ENCODE measurements around the gene GALK1.

DNA sequence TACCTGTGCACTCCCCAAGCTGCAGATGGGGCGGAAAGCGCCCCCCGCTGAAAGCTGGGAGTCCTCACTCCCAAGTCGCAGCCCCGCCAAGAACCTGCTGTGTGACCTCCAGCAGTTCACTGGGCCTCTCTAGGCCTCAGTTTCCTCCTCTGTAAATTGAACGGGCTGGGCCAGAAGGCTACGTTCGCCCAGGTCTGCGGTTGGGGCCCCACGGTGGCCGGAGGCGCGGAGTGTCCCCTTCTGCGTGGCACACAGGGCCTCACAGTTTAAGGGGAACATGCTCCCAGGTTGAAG is 628 bp downstream of the GALK1 start:
- TF ChIP-seq POLR2A (IDR thresholded peaks at IDR 0.05; ENCODE audit: insufficient read depth in 1 of 2, low read depth in 2 of 2, low read length in 2 of 2) (no peak), KLF16 (CRISPR knock-in tag; IDR thresholded peaks at IDR 0.05) (peak; percentile 29 to 65; a peak in 1 of 4 replicates), MYC (CRISPR knock-in tag; IDR thresholded peaks at IDR 0.05; ENCODE audit: borderline replicate concordance) (no peak), ZNF557 (CRISPR knock-in tag; IDR thresholded peaks at IDR 0.05) (no peak; the same call in 1 of the 2 replicates), ZNF556 (CRISPR knock-in tag; IDR thresholded peaks at IDR 0.05; ENCODE audit: borderline replicate concordance) (peak; percentile 73; the same call in 1 of the 2 replicates), ZSCAN31 (CRISPR knock-in tag; IDR thresholded peaks at IDR 0.05; ENCODE audit: low read depth) (0 out of 2 replicates have a peak, but pooled peaks have one; percentile 87), EZH2 (conservative IDR thresholded peaks at IDR 0.05; ENCODE audit: low read depth, low read length) (no peak), CEBPB (IDR thresholded peaks at IDR 0.05; ENCODE audit: borderline replicate concordance, low read depth, low read length) (no peak), ZFP36L1 (CRISPR knock-in tag; IDR thresholded peaks at IDR 0.05) (no peak), MYNN (CRISPR knock-in tag; IDR thresholded peaks at IDR 0.05; ENCODE audit: low read depth) (no peak)
- TF ChIP-seq, protein P1, sequence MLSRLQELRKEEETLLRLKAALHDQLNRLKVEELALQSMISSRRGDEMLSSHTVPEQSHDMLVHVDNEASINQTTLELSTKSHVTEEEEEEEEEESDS (CRISPR knock-in tag; IDR thresholded peaks at IDR 0.05; ENCODE audit: borderline replicate concordance): no peak
- TF ChIP-seq, protein P2, sequence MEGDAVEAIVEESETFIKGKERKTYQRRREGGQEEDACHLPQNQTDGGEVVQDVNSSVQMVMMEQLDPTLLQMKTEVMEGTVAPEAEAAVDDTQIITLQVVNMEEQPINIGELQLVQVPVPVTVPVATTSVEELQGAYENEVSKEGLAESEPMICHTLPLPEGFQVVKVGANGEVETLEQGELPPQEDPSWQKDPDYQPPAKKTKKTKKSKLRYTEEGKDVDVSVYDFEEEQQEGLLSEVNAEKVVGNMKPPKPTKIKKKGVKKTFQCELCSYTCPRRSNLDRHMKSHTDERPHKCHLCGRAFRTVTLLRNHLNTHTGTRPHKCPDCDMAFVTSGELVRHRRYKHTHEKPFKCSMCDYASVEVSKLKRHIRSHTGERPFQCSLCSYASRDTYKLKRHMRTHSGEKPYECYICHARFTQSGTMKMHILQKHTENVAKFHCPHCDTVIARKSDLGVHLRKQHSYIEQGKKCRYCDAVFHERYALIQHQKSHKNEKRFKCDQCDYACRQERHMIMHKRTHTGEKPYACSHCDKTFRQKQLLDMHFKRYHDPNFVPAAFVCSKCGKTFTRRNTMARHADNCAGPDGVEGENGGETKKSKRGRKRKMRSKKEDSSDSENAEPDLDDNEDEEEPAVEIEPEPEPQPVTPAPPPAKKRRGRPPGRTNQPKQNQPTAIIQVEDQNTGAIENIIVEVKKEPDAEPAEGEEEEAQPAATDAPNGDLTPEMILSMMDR (CRISPR knock-in tag; IDR thresholded peaks at IDR 0.05): no peak

All from HepG2 (cell line).